GM21447 (cell line): ENCODE results near the gene SNRPA1.
A peak's percentile ranks its signal among the peaks of the same experiment; 100 is the strongest.

ENCODE experiments used
- ATAC-seq: cut with Tn5 transposase; IDR thresholded peaks from one replicate; pipeline ENCODE4 v1.9.1; 2021; ENCODE audit not compliant: unreplicated experiment

The SNRPA1 gene

DNA sequence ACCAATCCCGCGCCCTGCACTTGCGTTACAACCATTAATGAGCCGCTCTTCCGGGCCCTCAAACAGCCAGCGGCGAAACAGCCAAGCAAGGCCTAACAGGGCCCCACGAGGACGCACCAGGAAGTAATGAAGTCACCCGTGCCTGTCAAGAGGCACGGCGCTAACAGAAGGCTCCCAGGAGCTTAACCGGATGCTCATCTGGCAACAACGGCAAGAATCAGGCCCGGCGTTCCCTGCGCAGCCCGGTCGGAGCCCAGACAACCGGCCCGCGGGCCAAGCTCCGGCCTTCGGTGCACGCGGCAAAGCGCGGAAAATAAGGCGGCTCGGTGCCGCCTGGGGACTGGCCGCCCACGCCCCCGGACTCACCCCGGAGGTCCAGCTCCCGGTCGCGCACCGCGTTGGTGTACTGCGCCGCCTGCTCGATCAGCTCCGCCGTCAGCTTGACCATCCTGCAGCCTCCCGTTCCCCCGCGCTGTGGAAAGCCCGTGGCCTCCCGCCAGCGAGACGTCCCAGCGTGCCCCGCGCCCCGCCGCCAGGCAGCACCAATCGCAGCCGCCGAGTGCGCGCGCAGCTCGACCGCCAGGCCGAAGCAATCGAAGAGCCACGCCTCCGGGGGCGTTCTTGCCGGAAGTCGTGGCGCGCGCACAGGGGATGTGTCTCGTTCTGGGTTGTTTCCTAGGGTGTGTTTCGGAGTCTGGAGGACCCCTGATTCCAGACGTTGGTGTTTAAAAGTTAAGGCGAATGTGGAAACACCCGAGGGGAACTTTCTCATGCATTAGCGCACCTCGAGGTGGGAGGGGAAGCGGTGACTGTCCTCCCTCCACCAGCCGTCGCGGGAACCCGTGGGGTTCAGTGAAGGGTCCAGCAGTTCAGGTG lies at the start of gene SNRPA1:
Gene SNRPA1 (minus strand): TSS at position 518 of the 876 bp plus-strand sequence. CDS start 70 bp downstream, at position 448.
- peak; percentile 73 for ATAC-seq

DNA sequence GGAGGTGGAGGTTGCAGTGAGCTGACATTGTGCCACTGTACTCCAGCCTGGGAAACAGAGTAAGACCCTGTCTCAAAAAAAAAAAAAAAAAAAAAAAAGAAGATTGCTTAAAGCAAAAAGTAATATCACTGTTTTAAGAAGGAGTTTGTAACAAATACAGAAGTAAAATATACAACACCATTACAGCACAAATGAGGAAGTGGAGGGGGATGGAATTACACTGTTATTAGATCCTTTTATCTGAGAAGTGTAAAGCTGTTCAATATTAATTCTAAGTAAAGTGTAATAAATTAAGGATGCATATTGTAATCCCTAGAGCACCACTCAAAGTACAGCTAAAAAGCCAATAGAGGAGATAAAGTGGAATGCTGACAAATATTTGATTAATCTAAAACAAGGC lies 47.0 kb upstream of the SNRPA1 start:
- no peak for ATAC-seq

DNA sequence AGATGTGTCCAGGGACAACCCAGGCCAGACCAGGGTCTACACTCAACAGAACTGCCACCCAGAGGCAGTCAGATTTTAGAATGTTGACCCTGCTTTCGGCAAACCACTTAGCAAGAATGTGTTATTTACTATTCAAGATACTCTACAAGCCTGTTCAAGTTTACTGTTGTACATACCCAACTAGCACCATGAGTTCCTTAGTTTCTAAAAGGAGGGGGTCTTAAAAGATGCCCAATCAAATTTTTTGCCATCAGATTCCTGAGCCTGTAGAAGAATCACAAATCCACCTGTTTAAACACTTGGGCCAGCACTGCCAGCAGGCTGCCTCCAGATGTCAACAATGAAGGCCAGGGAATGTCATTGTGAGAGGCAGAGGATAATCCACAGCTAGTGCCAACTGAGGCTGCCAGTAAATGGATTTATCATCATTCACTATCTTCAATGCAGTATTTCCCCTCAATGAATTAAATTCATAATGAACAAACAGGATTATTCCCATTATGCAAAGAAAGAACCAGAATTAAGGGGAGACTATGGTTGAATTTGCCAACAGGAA lies 43.5 kb upstream of the SNRPA1 start:
- ATAC-seq, result no peak

- ATAC-seq, result no peak
Observed at GRCh38 chr15:101337976-101338375, 42.9 kb upstream of the SNRPA1 start.

DNA sequence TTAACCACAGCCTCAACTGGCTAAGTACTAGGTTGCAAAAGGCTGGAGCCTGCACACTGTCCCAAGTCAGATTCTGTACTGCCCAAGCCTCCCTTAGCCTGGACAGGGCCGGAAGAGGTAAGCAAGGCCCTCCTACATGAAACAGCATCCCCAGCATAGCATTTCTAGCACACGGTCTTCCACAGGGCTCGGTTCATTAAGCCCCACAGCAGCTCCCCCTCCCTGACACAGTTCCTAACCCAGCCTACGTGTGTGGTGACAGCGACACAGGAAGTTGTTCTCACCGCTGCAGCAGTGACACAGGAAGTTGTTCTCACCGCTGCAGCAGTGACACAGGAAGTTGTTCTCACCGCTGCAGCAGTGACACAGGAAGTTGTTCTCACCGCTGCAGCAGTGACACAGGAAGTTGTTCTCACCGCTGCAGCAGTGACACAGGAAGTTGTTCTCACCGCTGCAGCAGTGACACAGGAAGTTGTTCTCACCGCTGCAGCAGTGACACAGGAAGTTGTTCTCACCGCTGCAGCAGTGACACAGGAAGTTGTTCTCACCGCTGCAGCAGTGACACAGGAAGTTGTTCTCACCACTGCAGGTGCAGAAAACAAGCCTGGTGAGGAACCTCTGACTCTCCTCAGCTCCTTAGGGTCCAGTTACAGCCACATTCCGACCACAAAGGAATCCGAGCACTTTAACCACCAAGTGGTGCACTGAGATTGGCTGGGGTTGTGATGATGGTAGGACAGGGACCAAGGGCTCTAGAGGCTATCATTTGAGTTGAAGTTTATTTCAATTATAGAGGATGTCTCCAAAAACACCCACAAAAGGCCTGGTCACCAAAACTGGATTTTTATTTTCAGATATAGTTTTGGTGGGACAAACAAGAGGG lies 39.1 kb upstream of the SNRPA1 start:
- peak; percentile 63 for ATAC-seq

DNA sequence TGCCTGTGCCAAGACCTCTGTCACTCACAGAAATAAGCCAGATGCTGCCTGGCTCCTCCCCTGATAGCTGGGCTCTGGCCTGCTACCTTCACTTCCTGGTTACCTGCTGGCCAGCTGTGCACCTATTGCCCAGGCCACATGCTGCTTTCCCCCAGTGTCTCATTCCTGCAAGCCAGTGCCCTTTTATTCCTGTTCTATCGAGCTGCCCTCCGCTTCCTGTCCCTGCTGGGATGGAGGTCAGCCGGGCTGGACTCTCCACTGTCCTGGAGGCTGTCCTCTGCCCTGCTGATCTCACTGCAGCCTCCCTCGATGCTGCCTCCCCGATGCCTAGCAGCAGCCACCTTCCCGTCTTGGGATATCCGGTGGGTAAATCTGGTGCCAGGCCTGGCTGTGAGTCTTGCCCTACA lies 37.0 kb upstream of the SNRPA1 start:
- ATAC-seq, result no peak

DNA sequence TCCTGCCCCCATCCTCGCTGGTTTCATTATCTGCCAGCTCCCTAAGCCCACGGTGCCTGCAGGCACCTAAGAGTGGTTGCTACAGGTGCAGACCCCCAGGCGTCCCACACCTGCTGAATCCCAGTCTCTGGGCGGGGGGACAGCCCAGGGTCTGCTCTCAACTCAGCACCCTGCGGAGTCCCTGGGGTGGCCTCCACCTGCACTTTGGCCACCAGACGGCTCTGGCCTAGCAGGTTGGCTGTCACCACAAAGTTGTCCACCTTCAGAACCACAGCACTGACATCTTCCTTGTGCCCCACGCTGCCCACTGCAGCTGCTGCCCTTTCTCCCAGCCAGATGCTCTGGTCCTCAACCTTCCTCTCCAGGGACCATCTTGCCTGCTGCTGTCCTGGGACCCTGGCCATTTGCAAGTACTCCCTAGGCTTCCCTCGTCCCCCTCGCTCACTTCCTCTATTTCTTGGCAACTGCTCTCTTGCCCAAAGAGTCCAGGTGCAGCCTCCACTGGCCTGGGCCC lies 34.9 kb upstream of the SNRPA1 start:
- ATAC-seq, result no peak

- no peak for ATAC-seq
Observed at GRCh38 chr15:101329309-101329863, 34.3 kb upstream of the SNRPA1 start.

GRCh38 chr15:101328001-101328400 lies 33.0 kb upstream of the SNRPA1 start:
- ATAC-seq, result no peak

- no peak for ATAC-seq
Observed at GRCh38 chr15:101327147-101327740, 32.2 kb upstream of the SNRPA1 start.

DNA sequence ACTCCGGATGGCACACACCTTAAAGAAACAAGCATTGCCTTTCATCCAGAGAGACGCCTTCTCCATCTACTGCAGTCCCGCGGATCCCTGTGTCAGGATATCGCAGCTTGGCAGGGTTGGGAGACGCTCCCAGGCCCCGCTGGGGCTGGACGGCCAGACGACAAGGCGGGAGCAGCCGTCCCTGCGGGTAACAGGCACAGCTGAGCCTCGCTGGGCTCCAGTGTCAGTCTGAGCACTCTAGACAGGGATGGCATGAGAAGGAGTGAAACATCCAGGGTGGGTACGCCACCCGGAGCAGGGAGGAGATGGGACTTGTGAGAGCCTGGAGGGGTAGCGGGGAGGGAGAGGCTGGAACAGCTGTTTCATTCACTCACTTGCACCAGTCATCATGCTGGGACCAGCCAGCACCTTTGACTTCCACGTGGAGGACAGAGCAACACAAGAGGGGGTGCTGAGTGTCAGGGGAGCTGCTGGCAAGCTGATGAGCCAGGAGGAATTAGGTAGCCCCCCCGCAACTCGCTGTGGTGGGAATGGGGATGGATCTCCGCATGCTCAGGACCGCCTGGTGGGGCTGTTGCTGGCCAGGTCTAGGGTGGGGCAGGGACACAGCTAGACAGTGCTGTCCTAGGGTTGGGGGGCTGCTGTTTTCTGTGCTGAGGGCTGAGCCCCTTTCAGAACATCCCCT lies 31.6 kb upstream of the SNRPA1 start:
- no peak for ATAC-seq

- ATAC-seq, result no peak
Observed at GRCh38 chr15:101326026-101326315, 30.9 kb upstream of the SNRPA1 start.

DNA sequence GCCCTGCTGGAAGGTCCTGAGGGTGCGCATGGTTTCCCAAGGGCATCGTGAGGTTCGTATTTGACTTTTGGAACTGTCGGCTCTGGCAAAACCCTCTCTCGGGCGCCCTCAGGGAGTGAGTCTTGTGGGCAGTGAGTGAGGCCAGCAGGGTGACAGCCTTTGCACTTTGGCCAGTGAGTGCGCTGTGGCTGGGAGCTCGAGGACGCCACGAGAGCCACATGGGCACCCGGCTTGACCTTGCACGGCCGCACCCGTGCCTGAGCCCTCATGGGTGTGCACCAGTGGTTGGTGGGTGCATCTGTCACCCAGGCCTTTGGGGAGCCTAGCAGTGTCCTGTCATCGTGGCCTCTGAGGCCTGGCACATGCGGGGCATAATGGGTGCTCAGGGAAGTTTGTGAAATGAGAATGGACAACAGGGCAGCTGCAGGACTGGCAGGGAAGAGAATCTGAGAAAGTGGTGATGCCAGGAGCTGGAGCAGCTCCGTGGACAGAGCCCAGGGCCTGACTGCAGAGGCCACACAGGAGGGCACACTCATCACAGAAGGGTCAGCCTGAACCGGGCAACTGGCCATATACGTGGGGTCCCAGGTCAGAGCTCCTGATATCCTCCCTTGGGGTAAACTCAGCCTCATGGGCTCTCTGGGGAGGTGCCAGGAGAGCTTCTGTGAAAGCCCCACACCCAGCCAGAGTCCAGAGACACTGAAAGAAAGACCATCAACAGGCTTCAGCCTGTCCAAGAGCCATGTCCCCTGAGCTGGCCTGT lies 30.4 kb upstream of the SNRPA1 start:
- no peak for ATAC-seq

- no peak for ATAC-seq
Observed at GRCh38 chr15:101324524-101325177, 29.6 kb upstream of the SNRPA1 start.

DNA sequence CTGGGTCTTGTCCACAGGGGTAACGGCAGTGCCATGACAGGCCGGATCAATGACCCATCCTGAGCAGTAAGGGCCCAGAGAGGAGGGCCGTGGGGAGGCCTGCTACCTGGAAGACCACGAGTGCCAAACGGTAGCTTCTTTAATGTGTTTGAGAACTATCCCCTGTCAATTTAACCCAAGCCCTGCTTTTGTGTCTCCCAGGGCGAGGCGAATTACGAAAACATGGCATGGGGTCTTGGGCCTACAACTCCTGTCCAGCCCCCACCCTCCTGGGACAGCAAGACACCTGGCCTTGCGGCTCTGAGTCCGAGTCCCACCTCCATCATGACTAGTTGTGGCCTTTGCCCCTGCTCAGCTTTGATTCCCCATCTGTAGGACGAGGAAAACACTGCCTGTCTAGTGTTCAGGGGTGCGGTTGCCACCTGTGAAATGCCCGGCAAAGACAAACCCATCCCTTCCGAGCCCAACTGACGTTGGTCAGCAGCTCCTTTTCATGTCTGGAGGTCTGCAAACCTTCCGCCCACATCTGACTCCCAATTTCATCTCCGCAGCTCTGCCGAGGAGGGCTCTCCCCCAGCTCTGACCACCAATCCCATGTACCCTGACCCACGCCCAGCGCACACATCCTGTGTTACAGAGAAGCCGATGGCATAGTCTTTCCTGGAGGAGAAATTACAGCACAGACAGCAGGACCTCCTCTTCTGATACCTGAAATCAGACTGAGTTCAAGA lies 28.9 kb upstream of the SNRPA1 start:
- ATAC-seq, result no peak

DNA sequence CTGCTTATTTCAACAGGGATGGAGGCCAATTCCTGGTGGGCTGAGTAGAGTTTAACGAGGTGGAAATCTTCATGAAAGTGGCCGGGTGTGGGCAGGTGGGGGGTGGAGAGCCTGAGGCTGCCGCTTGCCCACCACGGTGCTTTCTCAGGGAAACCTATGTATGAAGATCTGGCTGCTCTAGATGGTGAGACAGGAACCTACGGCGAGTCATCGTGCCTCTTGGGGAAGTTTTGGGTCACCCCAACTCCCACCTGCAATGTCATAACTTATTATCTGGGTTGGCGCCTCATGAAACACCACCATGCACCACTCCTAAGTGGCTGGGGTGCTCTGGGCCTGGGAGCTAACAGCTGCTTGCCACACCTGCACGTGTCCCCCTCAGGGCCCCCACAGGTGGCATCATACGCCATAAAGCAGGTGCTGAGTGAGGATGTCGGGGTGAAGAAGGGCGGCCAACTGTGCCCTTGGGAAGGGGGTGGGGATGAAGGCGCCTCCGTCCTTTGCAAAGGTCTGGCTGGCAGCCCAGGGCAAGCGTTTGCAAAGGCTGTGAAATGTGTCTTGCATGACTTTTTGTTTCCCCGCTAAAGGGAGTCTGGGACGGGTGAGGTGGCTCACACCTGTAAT lies 27.9 kb upstream of the SNRPA1 start:
- no peak for ATAC-seq

- no peak for ATAC-seq
Observed at GRCh38 chr15:101322016-101322695, 27.1 kb upstream of the SNRPA1 start.
